HCT116 (cell line): ENCODE data around the gene SMARCD1.

Source experiments
- CBX3 ChIP-seq: IDR thresholded peaks from 2 replicates; pipeline ENCODE4 v1.6.1; 2012; ENCODE audit warnings: low read depth
- EZH2 ChIP-seq: fragments of 200-600 bp; sonication (generic); IDR thresholded peaks from 2 replicates; pipeline ENCODE4 v1.6.1; 2017; ENCODE audit warnings: antibody characterized with exemption, mixed run types
- POLR2A ChIP-seq: IDR thresholded peaks from 2 replicates; pipeline ENCODE4 v1.7.0; 2011; ENCODE audit warnings: borderline replicate concordance; ENCODE audit not compliant: insufficient read depth, insufficient read length; ENCODE audit errors: extremely low read depth
- POLR2AphosphoS5 ChIP-seq: IDR thresholded peaks from 2 replicates; pipeline ENCODE4 v1.6.1; 2011; ENCODE audit warnings: mild to moderate bottlenecking, low read depth, low read length, moderate library complexity
- RAD21 ChIP-seq: IDR thresholded peaks from 2 replicates; pipeline ENCODE4 v1.6.1; 2012; ENCODE audit warnings: low read depth, mild to moderate bottlenecking
- TCF7L2 ChIP-seq: IDR thresholded peaks from 2 replicates; pipeline ENCODE4 v1.7.0; 2011; ENCODE audit warnings: borderline replicate concordance, inconsistent platforms; ENCODE audit not compliant: insufficient read depth, insufficient read length; ENCODE audit errors: extremely low read depth
- TF ChIP-seq, protein P1 (sequence below): IDR thresholded peaks from 2 replicates; pipeline ENCODE4 v1.6.1; 2012
- TF ChIP-seq, protein P2 (sequence below), 3 experiments: fragments of 200-600 bp in 1 of 3; sonication (generic) in 1 of 3; IDR thresholded peaks in 2 of 3; conservative IDR thresholded peaks in 1 of 3; 2 replicates each; pipeline ENCODE4 v1.5.1; 2012 to 2017; ENCODE audit warnings: low read depth in 2 of 3, low read length in 2 of 3, antibody characterized with exemption in 1 of 3, borderline replicate concordance in 1 of 3, control low read depth in 1 of 3, mild to moderate bottlenecking in 1 of 3, mixed read lengths in 1 of 3, mixed run types in 1 of 3, moderate library complexity in 1 of 3; ENCODE audit not compliant: insufficient read depth in 1 of 3
- TF ChIP-seq, protein P3 (sequence below): IDR thresholded peaks from 2 replicates; pipeline ENCODE4 v1.6.1; 2012; ENCODE audit warnings: low read depth
- TF ChIP-seq, protein P4 (sequence below): IDR thresholded peaks from 2 replicates; pipeline ENCODE4 v1.6.1; 2011; ENCODE audit warnings: mild to moderate bottlenecking, low read length, moderate library complexity; ENCODE audit not compliant: insufficient replicate concordance; ENCODE audit errors: extremely low read depth

DNA sequence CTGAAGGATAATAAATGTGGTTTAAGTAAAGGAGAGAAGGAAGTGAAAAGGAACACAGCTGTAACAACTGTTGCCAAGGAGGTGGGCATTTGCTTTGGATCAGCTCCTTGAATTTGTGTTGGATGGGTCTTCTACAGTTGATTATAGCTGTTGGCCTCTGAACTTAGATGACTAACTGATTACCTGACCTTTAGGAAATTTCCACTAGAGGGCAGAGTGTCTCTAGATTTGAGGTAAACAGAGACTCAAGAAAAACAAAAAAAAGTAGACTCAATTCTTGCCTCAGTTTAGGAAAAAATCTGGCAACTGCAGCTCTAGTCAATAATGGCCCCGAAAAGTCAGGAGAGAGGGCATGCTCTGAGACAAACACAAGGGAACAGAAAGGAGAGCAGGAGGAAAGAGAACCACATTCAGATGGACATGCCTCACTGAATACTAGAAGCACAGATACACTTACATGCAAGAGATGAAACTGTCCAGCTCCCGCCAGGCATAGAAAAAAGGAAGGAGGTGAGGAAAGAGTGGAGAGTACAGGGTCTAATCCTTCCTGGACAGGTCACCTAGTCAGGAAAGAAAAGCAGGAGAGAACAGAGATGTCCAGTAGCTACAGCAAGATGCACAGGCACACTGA lies 47.5 kb downstream of the SMARCD1 start:
- TF ChIP-seq, protein P1, sequence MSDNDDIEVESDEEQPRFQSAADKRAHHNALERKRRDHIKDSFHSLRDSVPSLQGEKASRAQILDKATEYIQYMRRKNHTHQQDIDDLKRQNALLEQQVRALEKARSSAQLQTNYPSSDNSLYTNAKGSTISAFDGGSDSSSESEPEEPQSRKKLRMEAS = no peak
- TF ChIP-seq, protein P2, sequence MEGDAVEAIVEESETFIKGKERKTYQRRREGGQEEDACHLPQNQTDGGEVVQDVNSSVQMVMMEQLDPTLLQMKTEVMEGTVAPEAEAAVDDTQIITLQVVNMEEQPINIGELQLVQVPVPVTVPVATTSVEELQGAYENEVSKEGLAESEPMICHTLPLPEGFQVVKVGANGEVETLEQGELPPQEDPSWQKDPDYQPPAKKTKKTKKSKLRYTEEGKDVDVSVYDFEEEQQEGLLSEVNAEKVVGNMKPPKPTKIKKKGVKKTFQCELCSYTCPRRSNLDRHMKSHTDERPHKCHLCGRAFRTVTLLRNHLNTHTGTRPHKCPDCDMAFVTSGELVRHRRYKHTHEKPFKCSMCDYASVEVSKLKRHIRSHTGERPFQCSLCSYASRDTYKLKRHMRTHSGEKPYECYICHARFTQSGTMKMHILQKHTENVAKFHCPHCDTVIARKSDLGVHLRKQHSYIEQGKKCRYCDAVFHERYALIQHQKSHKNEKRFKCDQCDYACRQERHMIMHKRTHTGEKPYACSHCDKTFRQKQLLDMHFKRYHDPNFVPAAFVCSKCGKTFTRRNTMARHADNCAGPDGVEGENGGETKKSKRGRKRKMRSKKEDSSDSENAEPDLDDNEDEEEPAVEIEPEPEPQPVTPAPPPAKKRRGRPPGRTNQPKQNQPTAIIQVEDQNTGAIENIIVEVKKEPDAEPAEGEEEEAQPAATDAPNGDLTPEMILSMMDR (IDR thresholded peaks at IDR 0.05 in 2 of 3, conservative IDR thresholded peaks at IDR 0.05 in 1 of 3; ENCODE audit: borderline replicate concordance in 1 of 3, insufficient read depth in 1 of 3, low read depth in 2 of 3, low read length in 2 of 3) = no peak
- TF ChIP-seq, protein P3, sequence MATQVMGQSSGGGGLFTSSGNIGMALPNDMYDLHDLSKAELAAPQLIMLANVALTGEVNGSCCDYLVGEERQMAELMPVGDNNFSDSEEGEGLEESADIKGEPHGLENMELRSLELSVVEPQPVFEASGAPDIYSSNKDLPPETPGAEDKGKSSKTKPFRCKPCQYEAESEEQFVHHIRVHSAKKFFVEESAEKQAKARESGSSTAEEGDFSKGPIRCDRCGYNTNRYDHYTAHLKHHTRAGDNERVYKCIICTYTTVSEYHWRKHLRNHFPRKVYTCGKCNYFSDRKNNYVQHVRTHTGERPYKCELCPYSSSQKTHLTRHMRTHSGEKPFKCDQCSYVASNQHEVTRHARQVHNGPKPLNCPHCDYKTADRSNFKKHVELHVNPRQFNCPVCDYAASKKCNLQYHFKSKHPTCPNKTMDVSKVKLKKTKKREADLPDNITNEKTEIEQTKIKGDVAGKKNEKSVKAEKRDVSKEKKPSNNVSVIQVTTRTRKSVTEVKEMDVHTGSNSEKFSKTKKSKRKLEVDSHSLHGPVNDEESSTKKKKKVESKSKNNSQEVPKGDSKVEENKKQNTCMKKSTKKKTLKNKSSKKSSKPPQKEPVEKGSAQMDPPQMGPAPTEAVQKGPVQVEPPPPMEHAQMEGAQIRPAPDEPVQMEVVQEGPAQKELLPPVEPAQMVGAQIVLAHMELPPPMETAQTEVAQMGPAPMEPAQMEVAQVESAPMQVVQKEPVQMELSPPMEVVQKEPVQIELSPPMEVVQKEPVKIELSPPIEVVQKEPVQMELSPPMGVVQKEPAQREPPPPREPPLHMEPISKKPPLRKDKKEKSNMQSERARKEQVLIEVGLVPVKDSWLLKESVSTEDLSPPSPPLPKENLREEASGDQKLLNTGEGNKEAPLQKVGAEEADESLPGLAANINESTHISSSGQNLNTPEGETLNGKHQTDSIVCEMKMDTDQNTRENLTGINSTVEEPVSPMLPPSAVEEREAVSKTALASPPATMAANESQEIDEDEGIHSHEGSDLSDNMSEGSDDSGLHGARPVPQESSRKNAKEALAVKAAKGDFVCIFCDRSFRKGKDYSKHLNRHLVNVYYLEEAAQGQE = no peak
- TF ChIP-seq POLR2A = no peak
- TF ChIP-seq POLR2AphosphoS5 = no peak
- no peak for TF ChIP-seq EZH2
- TF ChIP-seq TCF7L2 = no peak
- no peak for TF ChIP-seq CBX3
- TF ChIP-seq, protein P4, sequence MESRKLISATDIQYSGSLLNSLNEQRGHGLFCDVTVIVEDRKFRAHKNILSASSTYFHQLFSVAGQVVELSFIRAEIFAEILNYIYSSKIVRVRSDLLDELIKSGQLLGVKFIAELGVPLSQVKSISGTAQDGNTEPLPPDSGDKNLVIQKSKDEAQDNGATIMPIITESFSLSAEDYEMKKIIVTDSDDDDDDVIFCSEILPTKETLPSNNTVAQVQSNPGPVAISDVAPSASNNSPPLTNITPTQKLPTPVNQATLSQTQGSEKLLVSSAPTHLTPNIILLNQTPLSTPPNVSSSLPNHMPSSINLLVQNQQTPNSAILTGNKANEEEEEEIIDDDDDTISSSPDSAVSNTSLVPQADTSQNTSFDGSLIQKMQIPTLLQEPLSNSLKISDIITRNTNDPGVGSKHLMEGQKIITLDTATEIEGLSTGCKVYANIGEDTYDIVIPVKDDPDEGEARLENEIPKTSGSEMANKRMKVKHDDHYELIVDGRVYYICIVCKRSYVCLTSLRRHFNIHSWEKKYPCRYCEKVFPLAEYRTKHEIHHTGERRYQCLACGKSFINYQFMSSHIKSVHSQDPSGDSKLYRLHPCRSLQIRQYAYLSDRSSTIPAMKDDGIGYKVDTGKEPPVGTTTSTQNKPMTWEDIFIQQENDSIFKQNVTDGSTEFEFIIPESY = no peak
- TF ChIP-seq RAD21 = no peak
